Measurements from ENCODE around the gene KCNK5.

Gene KCNK5

DNA sequence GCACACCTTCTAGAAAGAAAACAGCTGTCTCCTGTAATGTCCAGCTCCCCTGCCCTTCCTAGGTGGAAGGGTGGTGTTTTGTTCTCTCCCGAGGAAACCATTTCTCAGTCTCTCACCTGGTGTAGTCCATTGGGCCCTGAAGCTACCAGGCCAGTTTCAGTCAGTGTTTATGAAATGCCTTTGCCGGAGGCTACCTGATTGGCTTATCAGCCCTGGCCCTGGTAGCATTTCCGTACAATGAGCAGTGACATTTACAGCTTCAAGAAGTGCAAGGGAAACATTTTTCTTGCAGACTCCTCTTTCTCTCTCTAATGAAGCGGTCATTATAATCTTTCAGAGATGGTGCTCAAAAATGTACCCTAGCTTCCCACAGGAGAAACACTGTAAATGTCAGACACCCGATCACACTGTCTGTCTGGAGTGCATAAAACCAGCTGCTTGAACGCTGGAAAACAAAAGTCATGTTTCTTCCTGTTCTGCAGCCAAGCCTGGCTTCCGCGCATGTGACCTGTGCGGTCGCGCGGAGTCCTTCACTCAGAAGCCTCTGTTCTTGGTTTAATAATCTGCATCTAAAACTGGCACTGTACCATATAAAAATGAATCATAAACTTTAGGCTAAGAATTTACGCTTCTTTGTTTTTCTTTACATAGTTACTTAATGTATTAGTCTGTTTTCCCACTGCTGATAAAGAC, 85.9 kb downstream of the KCNK5 start:
- TF ChIP-seq KLF1 (tag by site-specific recombination; IDR thresholded peaks at IDR 0.05) (no peak), ZSCAN23 (tag by site-specific recombination; IDR thresholded peaks at IDR 0.05) (no peak), ZNF548 (tag by site-specific recombination; IDR thresholded peaks at IDR 0.05) (no peak), ZNF658 (tag by site-specific recombination; IDR thresholded peaks at IDR 0.05) (no peak), ZNF785 (tag by site-specific recombination; IDR thresholded peaks at IDR 0.05) (no peak), ZNF596 (tag by site-specific recombination; IDR thresholded peaks at IDR 0.05) (no peak)
- TF ChIP-seq, protein P1, sequence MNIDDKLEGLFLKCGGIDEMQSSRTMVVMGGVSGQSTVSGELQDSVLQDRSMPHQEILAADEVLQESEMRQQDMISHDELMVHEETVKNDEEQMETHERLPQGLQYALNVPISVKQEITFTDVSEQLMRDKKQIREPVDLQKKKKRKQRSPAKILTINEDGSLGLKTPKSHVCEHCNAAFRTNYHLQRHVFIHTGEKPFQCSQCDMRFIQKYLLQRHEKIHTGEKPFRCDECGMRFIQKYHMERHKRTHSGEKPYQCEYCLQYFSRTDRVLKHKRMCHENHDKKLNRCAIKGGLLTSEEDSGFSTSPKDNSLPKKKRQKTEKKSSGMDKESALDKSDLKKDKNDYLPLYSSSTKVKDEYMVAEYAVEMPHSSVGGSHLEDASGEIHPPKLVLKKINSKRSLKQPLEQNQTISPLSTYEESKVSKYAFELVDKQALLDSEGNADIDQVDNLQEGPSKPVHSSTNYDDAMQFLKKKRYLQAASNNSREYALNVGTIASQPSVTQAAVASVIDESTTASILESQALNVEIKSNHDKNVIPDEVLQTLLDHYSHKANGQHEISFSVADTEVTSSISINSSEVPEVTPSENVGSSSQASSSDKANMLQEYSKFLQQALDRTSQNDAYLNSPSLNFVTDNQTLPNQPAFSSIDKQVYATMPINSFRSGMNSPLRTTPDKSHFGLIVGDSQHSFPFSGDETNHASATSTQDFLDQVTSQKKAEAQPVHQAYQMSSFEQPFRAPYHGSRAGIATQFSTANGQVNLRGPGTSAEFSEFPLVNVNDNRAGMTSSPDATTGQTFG (tag by site-specific recombination; IDR thresholded peaks at IDR 0.05; ENCODE audit: borderline replicate concordance) = no peak
- TF ChIP-seq, protein P2, sequence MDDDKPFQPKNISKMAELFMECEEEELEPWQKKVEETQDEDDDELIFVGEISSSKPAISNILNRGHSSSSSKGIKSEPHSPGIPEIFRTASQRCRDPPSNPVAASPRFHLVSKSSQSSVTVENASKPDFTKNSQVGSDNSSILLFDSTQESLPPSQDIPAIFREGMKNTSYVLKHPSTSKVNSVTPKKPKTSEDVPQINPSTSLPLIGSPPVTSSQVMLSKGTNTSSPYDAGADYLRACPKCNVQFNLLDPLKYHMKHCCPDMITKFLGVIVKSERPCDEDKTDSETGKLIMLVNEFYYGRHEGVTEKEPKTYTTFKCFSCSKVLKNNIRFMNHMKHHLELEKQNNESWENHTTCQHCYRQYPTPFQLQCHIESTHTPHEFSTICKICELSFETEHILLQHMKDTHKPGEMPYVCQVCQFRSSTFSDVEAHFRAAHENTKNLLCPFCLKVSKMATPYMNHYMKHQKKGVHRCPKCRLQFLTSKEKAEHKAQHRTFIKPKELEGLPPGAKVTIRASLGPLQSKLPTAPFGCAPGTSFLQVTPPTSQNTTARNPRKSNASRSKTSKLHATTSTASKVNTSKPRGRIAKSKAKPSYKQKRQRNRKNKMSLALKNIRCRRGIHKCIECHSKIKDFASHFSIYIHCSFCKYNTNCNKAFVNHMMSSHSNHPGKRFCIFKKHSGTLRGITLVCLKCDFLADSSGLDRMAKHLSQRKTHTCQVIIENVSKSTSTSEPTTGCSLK (tag by site-specific recombination; IDR thresholded peaks at IDR 0.05) = no peak
- TF ChIP-seq, protein P3, sequence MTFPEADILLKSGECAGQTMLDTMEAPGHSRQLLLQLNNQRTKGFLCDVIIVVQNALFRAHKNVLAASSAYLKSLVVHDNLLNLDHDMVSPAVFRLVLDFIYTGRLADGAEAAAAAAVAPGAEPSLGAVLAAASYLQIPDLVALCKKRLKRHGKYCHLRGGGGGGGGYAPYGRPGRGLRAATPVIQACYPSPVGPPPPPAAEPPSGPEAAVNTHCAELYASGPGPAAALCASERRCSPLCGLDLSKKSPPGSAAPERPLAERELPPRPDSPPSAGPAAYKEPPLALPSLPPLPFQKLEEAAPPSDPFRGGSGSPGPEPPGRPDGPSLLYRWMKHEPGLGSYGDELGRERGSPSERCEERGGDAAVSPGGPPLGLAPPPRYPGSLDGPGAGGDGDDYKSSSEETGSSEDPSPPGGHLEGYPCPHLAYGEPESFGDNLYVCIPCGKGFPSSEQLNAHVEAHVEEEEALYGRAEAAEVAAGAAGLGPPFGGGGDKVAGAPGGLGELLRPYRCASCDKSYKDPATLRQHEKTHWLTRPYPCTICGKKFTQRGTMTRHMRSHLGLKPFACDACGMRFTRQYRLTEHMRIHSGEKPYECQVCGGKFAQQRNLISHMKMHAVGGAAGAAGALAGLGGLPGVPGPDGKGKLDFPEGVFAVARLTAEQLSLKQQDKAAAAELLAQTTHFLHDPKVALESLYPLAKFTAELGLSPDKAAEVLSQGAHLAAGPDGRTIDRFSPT (tag by site-specific recombination; IDR thresholded peaks at IDR 0.05) = no peak
- POLR2A ChIA-PET = interaction anchor here (0.6 kb wide), 1 partner anchor 10 kb away, joined by 3 read pairs; no protein-coding TSS in a partner anchor
- H3K36me3 ChIP-seq (ENCODE audit: control insufficient read depth in 2 of 2, insufficient read depth in 1 of 2, low read length in 2 of 2) = no peaks in the 10 kb centered on the region
- CTCF ChIA-PET = interaction anchor here (0.9 kb wide), 1 partner anchor 22 kb away, joined by 5 read pairs; no protein-coding TSS in a partner anchor
- H3K9me3 ChIP-seq (ENCODE audit: control insufficient read depth, insufficient read depth, low read depth, low read length) = no peaks in the 10 kb centered on the region
- no peak overlapping the region for H3K4me3 ChIP-seq (ENCODE audit: low read depth, low read length)
- no peak overlapping the region for H3K27ac ChIP-seq (ENCODE audit: extremely low read depth, low read depth, low read length)
- H3K4me1 ChIP-seq (ENCODE audit: control insufficient read depth, insufficient read depth, low read length) = peaks cover 7% of the 10 kb centered on the region; the same call in 1 of the 2 replicates

DNA sequence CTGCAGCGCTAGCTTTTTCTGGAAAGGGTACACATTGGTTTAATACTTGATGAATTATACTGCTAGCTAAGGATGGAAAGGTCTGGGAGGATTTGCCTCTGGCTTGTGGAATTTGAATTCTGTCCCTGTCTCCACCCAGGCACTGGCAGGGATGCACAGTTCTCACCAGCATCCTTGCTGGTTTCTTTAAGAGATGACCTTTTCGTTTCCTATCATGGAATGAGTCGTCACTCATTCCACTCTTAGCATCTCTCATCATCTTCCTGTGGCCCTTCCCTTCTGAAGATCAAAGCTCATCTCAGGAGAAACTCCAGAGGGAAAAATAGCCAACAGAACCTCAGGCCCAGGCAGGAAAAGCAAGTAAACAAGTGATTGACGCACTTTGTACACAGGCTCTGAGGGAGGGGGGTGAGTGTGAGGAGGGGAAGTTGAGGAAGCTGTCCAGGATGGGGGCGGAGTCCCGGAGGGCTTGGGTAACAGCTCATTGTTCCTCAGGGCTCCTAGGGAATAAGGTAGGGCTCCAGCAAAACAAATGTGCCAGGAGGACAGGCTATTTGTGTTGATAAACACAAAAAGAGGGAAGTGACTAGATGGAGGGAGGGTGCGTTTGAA, 88.6 kb downstream of the KCNK5 start:
- Histone ChIP-seq H3K9me3 (ENCODE audit: control insufficient read depth, insufficient read depth, low read depth, low read length) (no peaks in the 10 kb centered on the region), H3K27ac (ENCODE audit: extremely low read depth, low read depth, low read length) (no peak overlapping the region), H3K4me3 (ENCODE audit: low read depth, low read length) (no peak overlapping the region), H3K36me3 (ENCODE audit: control insufficient read depth in 2 of 2, insufficient read depth in 1 of 2, low read length in 2 of 2) (no peaks in the 10 kb centered on the region), H3K4me1 (ENCODE audit: control insufficient read depth, insufficient read depth, low read length) (peaks cover 3% of the 10 kb centered on the region; the same call in 1 of the 2 replicates)
- ChIA-PET POLR2A (no interaction called here), CTCF (interaction anchor here (0.6 kb wide), 1 partner anchor 170 kb away, joined by 3 read pairs; no protein-coding TSS in a partner anchor)
- TF ChIP-seq ZNF23 (tag by site-specific recombination; IDR thresholded peaks at IDR 0.05; ENCODE audit: borderline replicate concordance) = no peak
- TF ChIP-seq OSR2 (tag by site-specific recombination; IDR thresholded peaks at IDR 0.05) = no peak
- TF ChIP-seq, protein P4, sequence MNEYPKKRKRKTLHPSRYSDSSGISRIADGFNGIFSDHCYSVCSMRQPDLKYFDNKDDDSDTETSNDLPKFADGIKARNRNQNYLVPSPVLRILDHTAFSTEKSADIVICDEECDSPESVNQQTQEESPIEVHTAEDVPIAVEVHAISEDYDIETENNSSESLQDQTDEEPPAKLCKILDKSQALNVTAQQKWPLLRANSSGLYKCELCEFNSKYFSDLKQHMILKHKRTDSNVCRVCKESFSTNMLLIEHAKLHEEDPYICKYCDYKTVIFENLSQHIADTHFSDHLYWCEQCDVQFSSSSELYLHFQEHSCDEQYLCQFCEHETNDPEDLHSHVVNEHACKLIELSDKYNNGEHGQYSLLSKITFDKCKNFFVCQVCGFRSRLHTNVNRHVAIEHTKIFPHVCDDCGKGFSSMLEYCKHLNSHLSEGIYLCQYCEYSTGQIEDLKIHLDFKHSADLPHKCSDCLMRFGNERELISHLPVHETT (tag by site-specific recombination; IDR thresholded peaks at IDR 0.05) = no peak
- TF ChIP-seq ZFP3 (tag by site-specific recombination; IDR thresholded peaks at IDR 0.05; ENCODE audit: low read depth) = no peak
- no peak for TF ChIP-seq ZNF184 (tag by site-specific recombination; IDR thresholded peaks at IDR 0.05)
- TF ChIP-seq ZNF610 (tag by site-specific recombination; IDR thresholded peaks at IDR 0.05; ENCODE audit: borderline replicate concordance) = no peak
- TF ChIP-seq KLF7 (tag by site-specific recombination; IDR thresholded peaks at IDR 0.05; ENCODE audit: borderline replicate concordance) = no peak
- TF ChIP-seq, protein P5, sequence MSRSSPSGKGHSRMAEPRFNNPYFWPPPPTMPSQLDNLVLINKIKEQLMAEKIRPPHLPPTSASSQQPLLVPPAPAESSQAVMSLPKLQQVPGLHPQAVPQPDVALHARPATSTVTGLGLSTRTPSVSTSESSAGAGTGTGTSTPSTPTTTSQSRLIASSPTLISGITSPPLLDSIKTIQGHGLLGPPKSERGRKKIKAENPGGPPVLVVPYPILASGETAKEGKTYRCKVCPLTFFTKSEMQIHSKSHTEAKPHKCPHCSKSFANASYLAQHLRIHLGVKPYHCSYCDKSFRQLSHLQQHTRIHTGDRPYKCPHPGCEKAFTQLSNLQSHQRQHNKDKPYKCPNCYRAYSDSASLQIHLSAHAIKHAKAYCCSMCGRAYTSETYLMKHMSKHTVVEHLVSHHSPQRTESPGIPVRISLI (tag by site-specific recombination; IDR thresholded peaks at IDR 0.05) = no peak
- no peak for TF ChIP-seq ZFHX2 (tag by site-specific recombination; conservative IDR thresholded peaks at IDR 0.05)
- TF ChIP-seq ZNF354C (tag by site-specific recombination; IDR thresholded peaks at IDR 0.05; ENCODE audit: borderline replicate concordance, low read depth) = no peak
- TF ChIP-seq ZNF560 (tag by site-specific recombination; IDR thresholded peaks at IDR 0.05; ENCODE audit: borderline replicate concordance) = no peak
- TF ChIP-seq ZBTB20 (tag by site-specific recombination; IDR thresholded peaks at IDR 0.05) = no peak
- TF ChIP-seq ZNF660 (tag by site-specific recombination; IDR thresholded peaks at IDR 0.05) = no peak

All from HEK293 (cell line).